ENCODE results near the gene PRTFDC1. TPM values are rescaled to one million over a fixed set of nuclear protein-coding genes. Genes with fewer than 3 reads are reported as not detected.

PRTFDC1 gene
- total RNA-seq, 1 experiment from 2014 or later = not detected

DNA sequence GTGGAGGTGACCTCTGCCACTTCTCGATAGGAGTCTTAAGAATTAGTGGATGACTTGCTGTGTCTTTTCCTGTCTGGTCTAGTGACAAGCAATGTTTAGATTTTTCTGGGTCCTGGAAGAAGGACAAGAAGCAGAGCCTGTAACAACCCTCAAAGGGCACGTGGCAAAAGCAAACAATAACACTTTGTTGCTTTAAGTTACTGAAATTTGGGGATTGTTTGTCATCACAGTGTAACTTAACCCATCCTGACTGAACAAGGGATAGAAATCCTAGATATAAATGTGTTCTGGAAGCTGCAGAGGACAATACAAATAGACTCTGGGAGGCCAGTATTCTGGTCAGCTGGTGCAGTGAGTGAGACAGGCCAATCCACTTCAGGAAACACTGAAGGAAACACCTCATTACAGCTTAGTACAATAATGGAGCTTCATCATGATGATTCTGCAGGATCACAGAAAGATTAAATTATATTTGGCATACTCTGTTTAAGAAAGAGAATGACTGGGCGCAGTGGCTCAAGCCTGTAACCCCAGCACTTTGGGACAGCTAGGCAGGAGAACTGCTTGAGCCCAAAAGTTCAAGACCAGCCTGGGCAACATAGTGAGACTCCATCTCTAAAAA, 40.2 kb upstream of the PRTFDC1 start:
- no peak overlapping the region for H3K27ac Mint-ChIP-seq (ENCODE audit: low read depth, unreplicated experiment)
- ChIA-PET CTCF (interaction anchor here (0.7 to 1.1 kb wide), 2 partner anchors 88 to 350 kb away, joined by 3 read pairs; no protein-coding TSS in a partner anchor), POLR2A (interaction anchor here (1.0 kb wide), 1 partner anchor 12 kb away, joined by 3 read pairs; no protein-coding TSS in a partner anchor)
- no peaks in the 10 kb centered on the region for H3K4me1 Mint-ChIP-seq (ENCODE audit: insufficient read depth, unreplicated experiment)
- no TSS peak for BruUV-seq (replicated peaks)
- no peaks in the 10 kb centered on the region for H3K36me3 Mint-ChIP-seq (ENCODE audit: insufficient read depth, unreplicated experiment)
- no peaks in the 10 kb centered on the region for H3K9me3 Mint-ChIP-seq (ENCODE audit: unreplicated experiment)
- no peaks in the 10 kb centered on the region for H3K27me3 Mint-ChIP-seq (ENCODE audit: insufficient read depth, unreplicated experiment)
- H3K4me3 Mint-ChIP-seq (ENCODE audit: unreplicated experiment) = no peak overlapping the region
- no peak for DNase-seq (ENCODE audit: unreplicated experiment)
- TF ChIP-seq, protein P1, sequence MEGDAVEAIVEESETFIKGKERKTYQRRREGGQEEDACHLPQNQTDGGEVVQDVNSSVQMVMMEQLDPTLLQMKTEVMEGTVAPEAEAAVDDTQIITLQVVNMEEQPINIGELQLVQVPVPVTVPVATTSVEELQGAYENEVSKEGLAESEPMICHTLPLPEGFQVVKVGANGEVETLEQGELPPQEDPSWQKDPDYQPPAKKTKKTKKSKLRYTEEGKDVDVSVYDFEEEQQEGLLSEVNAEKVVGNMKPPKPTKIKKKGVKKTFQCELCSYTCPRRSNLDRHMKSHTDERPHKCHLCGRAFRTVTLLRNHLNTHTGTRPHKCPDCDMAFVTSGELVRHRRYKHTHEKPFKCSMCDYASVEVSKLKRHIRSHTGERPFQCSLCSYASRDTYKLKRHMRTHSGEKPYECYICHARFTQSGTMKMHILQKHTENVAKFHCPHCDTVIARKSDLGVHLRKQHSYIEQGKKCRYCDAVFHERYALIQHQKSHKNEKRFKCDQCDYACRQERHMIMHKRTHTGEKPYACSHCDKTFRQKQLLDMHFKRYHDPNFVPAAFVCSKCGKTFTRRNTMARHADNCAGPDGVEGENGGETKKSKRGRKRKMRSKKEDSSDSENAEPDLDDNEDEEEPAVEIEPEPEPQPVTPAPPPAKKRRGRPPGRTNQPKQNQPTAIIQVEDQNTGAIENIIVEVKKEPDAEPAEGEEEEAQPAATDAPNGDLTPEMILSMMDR (IDR thresholded peaks at IDR 0.05; ENCODE audit: unreplicated experiment) = no peak
- intact Hi-C loops (cut with micrococcal nuclease) = no loop called here

DNA sequence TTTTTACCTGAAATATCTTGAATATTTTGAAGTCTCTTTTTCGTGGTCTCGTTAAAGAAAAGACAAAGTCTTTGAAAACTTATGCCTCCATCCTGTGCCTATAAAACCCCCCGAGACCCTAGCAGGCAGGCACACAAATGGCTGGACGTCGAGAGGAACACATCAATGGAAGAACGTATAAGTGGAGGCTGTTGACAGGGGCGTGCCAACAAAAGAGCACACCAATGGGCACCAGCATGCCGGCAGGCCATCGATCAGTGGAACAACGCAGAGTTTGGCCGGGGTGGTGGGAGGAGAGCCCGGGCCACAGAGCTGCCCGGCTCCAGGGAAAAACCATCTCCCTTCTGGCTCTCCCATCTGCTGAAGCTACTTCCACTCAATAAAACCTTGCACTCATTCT, 38.9 kb upstream of the PRTFDC1 start:
- peak overlapping the region; percentile 5 for H3K27ac Mint-ChIP-seq (ENCODE audit: low read depth, unreplicated experiment)
- H3K27me3 Mint-ChIP-seq (ENCODE audit: insufficient read depth, unreplicated experiment) = no peaks in the 10 kb centered on the region
- TF ChIP-seq, protein P1 (IDR thresholded peaks at IDR 0.05; ENCODE audit: unreplicated experiment) = no peak
- H3K9me3 Mint-ChIP-seq (ENCODE audit: unreplicated experiment) = no peaks in the 10 kb centered on the region
- intact Hi-C loops (cut with micrococcal nuclease) = loop anchor here (1.0 to 2.0 kb wide), 3 partner anchors 90 to 374 kb away; no protein-coding TSS in a partner anchor
- no peak for DNase-seq (ENCODE audit: unreplicated experiment)
- no peaks in the 10 kb centered on the region for H3K4me1 Mint-ChIP-seq (ENCODE audit: insufficient read depth, unreplicated experiment)
- CTCF ChIA-PET = interaction anchor here (0.6 to 6.6 kb wide), 4 partner anchors 23 to 348 kb away, joined by 3 to 36 read pairs (median 9); no protein-coding TSS in a partner anchor
- POLR2A ChIA-PET = interaction anchor here (1.8 kb wide), 1 partner anchor 25 kb away, joined by 6 read pairs; the partner anchor contains the start of genes ENKUR and THNSL1
- H3K36me3 Mint-ChIP-seq (ENCODE audit: insufficient read depth, unreplicated experiment) = no peaks in the 10 kb centered on the region
- no peak overlapping the region for H3K4me3 Mint-ChIP-seq (ENCODE audit: unreplicated experiment)
- no TSS peak for BruUV-seq (replicated peaks)

DNA sequence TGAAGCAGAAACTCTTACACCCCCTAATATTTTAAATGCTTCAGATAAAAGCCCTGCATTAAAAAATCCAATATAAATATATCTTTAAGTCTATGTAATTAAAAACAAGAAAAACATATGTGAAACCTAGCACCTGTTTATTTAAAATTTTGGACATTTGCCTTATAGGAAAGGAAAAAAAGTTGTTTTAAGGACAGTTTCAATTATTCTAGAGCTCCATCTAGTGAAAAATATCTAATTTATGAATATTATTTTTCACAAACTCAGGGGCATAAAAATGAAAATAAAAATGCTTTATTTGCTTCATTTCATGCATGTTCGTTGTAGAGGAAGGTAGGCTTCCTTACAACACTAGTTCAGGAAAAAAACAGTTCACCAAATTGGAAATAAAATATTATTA, 37.5 kb upstream of the PRTFDC1 start:
- Mint-ChIP-seq H3K4me3 (ENCODE audit: unreplicated experiment) (no peak overlapping the region), H3K36me3 (ENCODE audit: insufficient read depth, unreplicated experiment) (no peaks in the 10 kb centered on the region), H3K27me3 (ENCODE audit: insufficient read depth, unreplicated experiment) (no peaks in the 10 kb centered on the region), H3K4me1 (ENCODE audit: insufficient read depth, unreplicated experiment) (no peaks in the 10 kb centered on the region), H3K9me3 (ENCODE audit: unreplicated experiment) (no peaks in the 10 kb centered on the region), H3K27ac (ENCODE audit: low read depth, unreplicated experiment) (no peak overlapping the region)
- ChIA-PET CTCF (interaction anchor here (0.5 to 6.6 kb wide), 12 partner anchors 9 to 373 kb away, joined by 3 to 36 read pairs (median 3); no protein-coding TSS in a partner anchor), POLR2A (interaction anchor here (0.7 to 1.8 kb wide), 7 partner anchors 13 to 359 kb away, joined by 3 to 6 read pairs (median 3); partner anchors contain the start of genes ENKUR and THNSL1)
- peak; percentile 4 for DNase-seq (ENCODE audit: unreplicated experiment)
- BruUV-seq (replicated peaks) = no TSS peak
- intact Hi-C loops (cut with micrococcal nuclease) = loop anchor here (1.0 to 2.0 kb wide), 3 partner anchors 265 to 373 kb away; no protein-coding TSS in a partner anchor
- TF ChIP-seq, protein P1 (IDR thresholded peaks at IDR 0.05; ENCODE audit: unreplicated experiment) = peak; percentile 37

DNA sequence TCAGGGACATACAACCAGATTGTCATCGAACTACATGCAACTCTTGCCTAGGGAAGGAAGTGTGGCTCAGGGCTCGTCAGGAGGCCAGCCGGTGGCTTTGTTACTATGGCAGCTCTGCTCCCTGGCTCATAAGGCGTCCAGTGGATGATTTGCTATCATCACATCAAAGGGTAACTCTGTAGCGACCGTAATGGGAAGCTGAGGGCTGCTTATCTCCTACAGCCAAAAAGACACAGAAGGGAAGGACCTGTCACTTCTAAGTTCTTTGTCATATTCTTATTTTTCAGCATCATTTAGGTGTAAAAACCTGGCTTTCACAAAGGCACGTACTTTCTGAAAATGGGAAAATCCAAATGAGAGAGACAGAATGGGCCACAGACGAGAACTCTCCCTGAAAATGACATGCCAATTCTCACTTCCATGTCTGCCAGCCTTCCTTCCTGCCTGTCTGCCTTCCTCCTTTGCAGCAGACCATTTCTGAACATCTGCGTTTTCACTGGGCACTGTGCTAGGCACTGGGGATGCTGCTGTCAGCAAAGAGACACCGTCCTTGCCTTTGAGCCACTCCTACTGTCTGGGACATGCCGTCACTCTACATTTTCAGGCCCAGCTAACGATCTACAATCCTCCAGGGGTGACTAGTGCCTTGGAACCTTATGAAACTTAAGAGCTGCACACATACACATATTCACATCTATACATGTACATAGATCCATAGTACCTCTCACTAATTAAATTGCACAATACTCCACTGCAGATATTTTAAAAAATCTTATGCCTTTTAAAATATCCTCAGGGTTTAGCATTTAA, 36.6 kb upstream of the PRTFDC1 start:
- Mint-ChIP-seq H3K9me3 (ENCODE audit: unreplicated experiment) (no peaks in the 10 kb centered on the region), H3K4me1 (ENCODE audit: insufficient read depth, unreplicated experiment) (no peaks in the 10 kb centered on the region), H3K4me3 (ENCODE audit: unreplicated experiment) (no peak overlapping the region), H3K27me3 (ENCODE audit: insufficient read depth, unreplicated experiment) (no peaks in the 10 kb centered on the region), H3K36me3 (ENCODE audit: insufficient read depth, unreplicated experiment) (no peaks in the 10 kb centered on the region), H3K27ac (ENCODE audit: low read depth, unreplicated experiment) (no peak overlapping the region)
- intact Hi-C loops (cut with micrococcal nuclease) = no loop called here
- no peak for DNase-seq (ENCODE audit: unreplicated experiment)
- BruUV-seq (replicated peaks) = no TSS peak
- ChIA-PET POLR2A (interaction anchor here (0.7 to 1.8 kb wide), 5 partner anchors 27 to 347 kb away, joined by 3 to 6 read pairs (median 3); partner anchors contain the start of genes ENKUR and THNSL1), CTCF (interaction anchor here (0.5 to 6.6 kb wide), 9 partner anchors 17 to 346 kb away, joined by 3 to 36 read pairs (median 3); no protein-coding TSS in a partner anchor)
- TF ChIP-seq, protein P1 (IDR thresholded peaks at IDR 0.05; ENCODE audit: unreplicated experiment) = no peak

Measured in MCF 10A (cell line).